ENCODE measurements around the gene SIN3B. TPM values are rescaled to one million over a fixed set of nuclear protein-coding genes. Genes with fewer than 3 reads are reported as not detected.

Gene SIN3B
- total and polyA plus RNA-seq, 2 of the 13 experiments (the other 11 are each of a cell fraction or from before 2014, with no cell fraction given): 12.9 to 25.7 TPM

GRCh38 chr19:16892436-16892835 lies 63.2 kb downstream of the SIN3B start:
- intact Hi-C loops (cut with micrococcal nuclease; ENCODE audit: unreplicated experiment): no loop called here
- Histone ChIP-seq H4K20me1 (ENCODE audit: insufficient read depth, low read length) (no peaks in the 10 kb centered on the region), H3K9me3 (ENCODE audit: low read length) (no peaks in the 10 kb centered on the region), H3K4me3 (replicated peaks in 1 of 3; ENCODE audit: insufficient read depth in 1 of 3, low read depth in 2 of 3, low read length in 3 of 3) (no peak overlapping the region), H3K27me3 (ENCODE audit: control insufficient read depth in 1 of 2, insufficient read depth in 2 of 2, low read length in 2 of 2) (peaks cover 4 to 42% of the 10 kb centered on the region in 2 experiments; a peak in 4 of 5 replicates), H3K36me3 (replicated peaks in 1 of 2; ENCODE audit: control insufficient read depth in 1 of 2, insufficient read depth in 2 of 2, low read length in 2 of 2) (no peaks in the 10 kb centered on the region), H3K9ac (ENCODE audit: insufficient read depth, low read depth, low read length) (no peak overlapping the region), H3K27ac (ENCODE audit: extremely low read length, insufficient read depth, low read length) (no peak overlapping the region), H3K4me1 (ENCODE audit: insufficient read depth, low read length) (peaks cover 53% of the 10 kb centered on the region), H3K79me2 (ENCODE audit: insufficient read depth, low read length) (no peaks in the 10 kb centered on the region), H2AFZ (ENCODE audit: low read length) (no peak overlapping the region), H3K4me2 (ENCODE audit: low read depth, low read length) (no peak overlapping the region)
- no peak for FAIRE-seq
- TF ChIP-seq TEF (CRISPR knock-in tag; IDR thresholded peaks at IDR 0.05) (no peak), KAT8 (CRISPR knock-in tag; IDR thresholded peaks at IDR 0.05) (no peak), ZNF496 (CRISPR knock-in tag; IDR thresholded peaks at IDR 0.05; ENCODE audit: insufficient replicate concordance) (no peak), RFXAP (CRISPR knock-in tag; IDR thresholded peaks at IDR 0.05; ENCODE audit: borderline replicate concordance) (no peak), SMAD1 (CRISPR knock-in tag; IDR thresholded peaks at IDR 0.05; ENCODE audit: borderline replicate concordance, low read depth) (no peak), ZNF850 (CRISPR knock-in tag; conservative IDR thresholded peaks at IDR 0.05) (no peak), TOPORS (CRISPR knock-in tag; IDR thresholded peaks at IDR 0.05) (no peak), ZNF746 (CRISPR knock-in tag; IDR thresholded peaks at IDR 0.05) (no peak)
- TF ChIP-seq, protein P1, sequence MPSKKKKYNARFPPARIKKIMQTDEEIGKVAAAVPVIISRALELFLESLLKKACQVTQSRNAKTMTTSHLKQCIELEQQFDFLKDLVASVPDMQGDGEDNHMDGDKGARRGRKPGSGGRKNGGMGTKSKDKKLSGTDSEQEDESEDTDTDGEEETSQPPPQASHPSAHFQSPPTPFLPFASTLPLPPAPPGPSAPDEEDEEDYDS (CRISPR knock-in tag; IDR thresholded peaks at IDR 0.05): no peak
- TF ChIP-seq, protein P2, sequence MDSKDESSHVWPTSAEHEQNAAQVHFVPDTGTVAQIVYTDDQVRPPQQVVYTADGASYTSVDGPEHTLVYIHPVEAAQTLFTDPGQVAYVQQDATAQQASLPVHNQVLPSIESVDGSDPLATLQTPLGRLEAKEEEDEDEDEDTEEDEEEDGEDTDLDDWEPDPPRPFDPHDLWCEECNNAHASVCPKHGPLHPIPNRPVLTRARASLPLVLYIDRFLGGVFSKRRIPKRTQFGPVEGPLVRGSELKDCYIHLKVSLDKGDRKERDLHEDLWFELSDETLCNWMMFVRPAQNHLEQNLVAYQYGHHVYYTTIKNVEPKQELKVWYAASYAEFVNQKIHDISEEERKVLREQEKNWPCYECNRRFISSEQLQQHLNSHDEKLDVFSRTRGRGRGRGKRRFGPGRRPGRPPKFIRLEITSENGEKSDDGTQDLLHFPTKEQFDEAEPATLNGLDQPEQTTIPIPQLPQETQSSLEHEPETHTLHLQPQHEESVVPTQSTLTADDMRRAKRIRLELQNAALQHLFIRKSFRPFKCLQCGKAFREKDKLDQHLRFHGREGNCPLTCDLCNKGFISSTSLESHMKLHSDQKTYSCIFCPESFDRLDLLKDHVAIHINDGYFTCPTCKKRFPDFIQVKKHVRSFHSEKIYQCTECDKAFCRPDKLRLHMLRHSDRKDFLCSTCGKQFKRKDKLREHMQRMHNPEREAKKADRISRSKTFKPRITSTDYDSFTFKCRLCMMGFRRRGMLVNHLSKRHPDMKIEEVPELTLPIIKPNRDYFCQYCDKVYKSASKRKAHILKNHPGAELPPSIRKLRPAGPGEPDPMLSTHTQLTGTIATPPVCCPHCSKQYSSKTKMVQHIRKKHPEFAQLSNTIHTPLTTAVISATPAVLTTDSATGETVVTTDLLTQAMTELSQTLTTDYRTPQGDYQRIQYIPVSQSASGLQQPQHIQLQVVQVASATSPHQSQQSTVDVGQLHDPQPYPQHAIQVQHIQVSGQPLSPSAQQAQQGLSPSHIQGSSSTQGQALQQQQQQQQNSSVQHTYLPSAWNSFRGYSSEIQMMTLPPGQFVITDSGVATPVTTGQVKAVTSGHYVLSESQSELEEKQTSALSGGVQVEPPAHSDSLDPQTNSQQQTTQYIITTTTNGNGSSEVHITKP (CRISPR knock-in tag; IDR thresholded peaks at IDR 0.05; ENCODE audit: low read depth): no peak
- TF ChIP-seq, protein P3, sequence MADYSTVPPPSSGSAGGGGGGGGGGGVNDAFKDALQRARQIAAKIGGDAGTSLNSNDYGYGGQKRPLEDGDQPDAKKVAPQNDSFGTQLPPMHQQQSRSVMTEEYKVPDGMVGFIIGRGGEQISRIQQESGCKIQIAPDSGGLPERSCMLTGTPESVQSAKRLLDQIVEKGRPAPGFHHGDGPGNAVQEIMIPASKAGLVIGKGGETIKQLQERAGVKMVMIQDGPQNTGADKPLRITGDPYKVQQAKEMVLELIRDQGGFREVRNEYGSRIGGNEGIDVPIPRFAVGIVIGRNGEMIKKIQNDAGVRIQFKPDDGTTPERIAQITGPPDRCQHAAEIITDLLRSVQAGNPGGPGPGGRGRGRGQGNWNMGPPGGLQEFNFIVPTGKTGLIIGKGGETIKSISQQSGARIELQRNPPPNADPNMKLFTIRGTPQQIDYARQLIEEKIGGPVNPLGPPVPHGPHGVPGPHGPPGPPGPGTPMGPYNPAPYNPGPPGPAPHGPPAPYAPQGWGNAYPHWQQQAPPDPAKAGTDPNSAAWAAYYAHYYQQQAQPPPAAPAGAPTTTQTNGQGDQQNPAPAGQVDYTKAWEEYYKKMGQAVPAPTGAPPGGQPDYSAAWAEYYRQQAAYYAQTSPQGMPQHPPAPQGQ (CRISPR knock-in tag; IDR thresholded peaks at IDR 0.05; ENCODE audit: borderline replicate concordance): no peak
- TF ChIP-seq, protein P4, sequence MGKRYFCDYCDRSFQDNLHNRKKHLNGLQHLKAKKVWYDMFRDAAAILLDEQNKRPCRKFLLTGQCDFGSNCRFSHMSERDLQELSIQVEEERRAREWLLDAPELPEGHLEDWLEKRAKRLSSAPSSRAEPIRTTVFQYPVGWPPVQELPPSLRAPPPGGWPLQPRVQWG (CRISPR knock-in tag; IDR thresholded peaks at IDR 0.05; ENCODE audit: borderline replicate concordance, low read depth): no peak
- WGBS (ENCODE audit: low lambda C conversion rate): 17% methylated on average over 1 of the region's 4 CpGs
- no peak for ATAC-seq
- POLR2A ChIA-PET: no interaction called here
- DNase-seq (ENCODE audit: low spot score): no peak
- in situ Hi-C loops (cut with HindIII; ENCODE audit: extremely low pct_ligation_motif_present, low pct_unique_long_range_greater_than_20kb): no loop called here
- CTCF ChIA-PET (ENCODE audit: low intra/inter-chr PET ratio, low total read pairs): no interaction called here
- BruUV-seq (replicated peaks): no TSS peak
